Erythroblast (primary cell): ENCODE data around the gene RAX2.

Experiments
- GATA1 ChIP-seq: IDR thresholded peaks from 2 replicates; pipeline ENCODE4 v1.6.1; 2011; ENCODE audit warnings: low read depth, mild to moderate bottlenecking, control low read depth, low read length, moderate library complexity
- POLR2A ChIP-seq: IDR thresholded peaks from 2 replicates; pipeline ENCODE4 v1.6.1; 2011; ENCODE audit warnings: mild to moderate bottlenecking, low read length

- TF ChIP-seq POLR2A (no peak), GATA1 (no peak)
Observed at GRCh38 chr19:3771906-3772455, at the start of gene RAX2.
